ENCODE measurements around the gene ZNF407.

Gene ZNF407

GRCh38 chr18:75052475-75052874, 454.8 kb downstream of the ZNF407 start:
- no peak for DNase-seq (ENCODE audit: low read depth)

GRCh38 chr18:75053028-75053629, 455.5 kb downstream of the ZNF407 start:
- DNase-seq (ENCODE audit: low read depth): no peak

- DNase-seq (ENCODE audit: low read depth): no peak
Measured at GRCh38 chr18:75054046-75054445, 456.4 kb downstream of the ZNF407 start.

- no peak for DNase-seq (ENCODE audit: low read depth)
Measured at GRCh38 chr18:75054611-75055010, 456.9 kb downstream of the ZNF407 start.

GRCh38 chr18:75057169-75057960, 459.7 kb downstream of the ZNF407 start:
- DNase-seq (ENCODE audit: low read depth): no peak

- DNase-seq (ENCODE audit: low read depth): no peak
Measured at GRCh38 chr18:75060185-75060584, 462.5 kb downstream of the ZNF407 start.

- no peak for DNase-seq (ENCODE audit: low read depth)
Measured at GRCh38 chr18:75062297-75062886, 464.7 kb downstream of the ZNF407 start.

GRCh38 chr18:75063196-75063595, 465.5 kb downstream of the ZNF407 start:
- no peak for DNase-seq (ENCODE audit: low read depth)

GRCh38 chr18:75063615-75064512, 466.2 kb downstream of the ZNF407 start:
- DNase-seq (ENCODE audit: low read depth): no peak

- no peak for DNase-seq (ENCODE audit: low read depth)
Measured at GRCh38 chr18:75064513-75064905, 466.8 kb downstream of the ZNF407 start.

- no peak for DNase-seq (ENCODE audit: low read depth)
Measured at GRCh38 chr18:75065251-75066000, 467.8 kb downstream of the ZNF407 start.

GRCh38 chr18:75066021-75066880, 468.6 kb downstream of the ZNF407 start:
- DNase-seq (ENCODE audit: low read depth): no peak

GRCh38 chr18:75066936-75067335, 469.3 kb downstream of the ZNF407 start:
- DNase-seq (ENCODE audit: low read depth): no peak

GRCh38 chr18:75067996-75068645, 470.5 kb downstream of the ZNF407 start:
- DNase-seq (ENCODE audit: low read depth): no peak

- no peak for DNase-seq (ENCODE audit: low read depth)
Measured at GRCh38 chr18:75068682-75069435, 471.2 kb downstream of the ZNF407 start.

GRCh38 chr18:75070235-75070624, 472.6 kb downstream of the ZNF407 start:
- DNase-seq (ENCODE audit: low read depth): peak; percentile 4

GRCh38 chr18:75070625-75071483, 473.2 kb downstream of the ZNF407 start:
- peak; percentile 89 for DNase-seq (ENCODE audit: low read depth)

- DNase-seq (ENCODE audit: low read depth): no peak
Measured at GRCh38 chr18:75071484-75071785, 473.8 kb downstream of the ZNF407 start.
